ENCODE results near the gene OR5AU1.

The OR5AU1 gene

DNA sequence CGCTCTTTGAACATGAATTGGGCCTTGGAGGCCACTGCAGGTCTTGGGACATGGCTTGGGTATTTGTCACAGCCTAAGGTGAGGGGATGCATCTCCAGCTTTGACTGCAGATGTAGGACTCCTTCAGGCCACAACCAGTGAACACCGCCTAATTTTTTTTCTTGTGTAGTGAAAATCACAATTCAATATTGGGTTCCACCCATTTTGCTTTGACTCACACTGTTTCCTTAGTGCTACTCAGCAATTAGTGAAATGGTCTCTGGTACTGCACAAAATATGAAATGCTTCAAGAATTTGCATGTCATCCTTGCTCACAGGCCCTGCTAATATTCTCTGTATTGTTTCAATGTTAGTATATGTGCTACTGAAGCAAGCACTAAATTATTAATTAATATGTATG, 42.5 kb downstream of the OR5AU1 start:
- TF ChIP-seq, protein P1, sequence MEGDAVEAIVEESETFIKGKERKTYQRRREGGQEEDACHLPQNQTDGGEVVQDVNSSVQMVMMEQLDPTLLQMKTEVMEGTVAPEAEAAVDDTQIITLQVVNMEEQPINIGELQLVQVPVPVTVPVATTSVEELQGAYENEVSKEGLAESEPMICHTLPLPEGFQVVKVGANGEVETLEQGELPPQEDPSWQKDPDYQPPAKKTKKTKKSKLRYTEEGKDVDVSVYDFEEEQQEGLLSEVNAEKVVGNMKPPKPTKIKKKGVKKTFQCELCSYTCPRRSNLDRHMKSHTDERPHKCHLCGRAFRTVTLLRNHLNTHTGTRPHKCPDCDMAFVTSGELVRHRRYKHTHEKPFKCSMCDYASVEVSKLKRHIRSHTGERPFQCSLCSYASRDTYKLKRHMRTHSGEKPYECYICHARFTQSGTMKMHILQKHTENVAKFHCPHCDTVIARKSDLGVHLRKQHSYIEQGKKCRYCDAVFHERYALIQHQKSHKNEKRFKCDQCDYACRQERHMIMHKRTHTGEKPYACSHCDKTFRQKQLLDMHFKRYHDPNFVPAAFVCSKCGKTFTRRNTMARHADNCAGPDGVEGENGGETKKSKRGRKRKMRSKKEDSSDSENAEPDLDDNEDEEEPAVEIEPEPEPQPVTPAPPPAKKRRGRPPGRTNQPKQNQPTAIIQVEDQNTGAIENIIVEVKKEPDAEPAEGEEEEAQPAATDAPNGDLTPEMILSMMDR (IDR thresholded peaks at IDR 0.05; ENCODE audit: low read depth, low read length): no peak
- DNase-seq (ENCODE audit: extremely low read depth, low read depth): no peak

DNA sequence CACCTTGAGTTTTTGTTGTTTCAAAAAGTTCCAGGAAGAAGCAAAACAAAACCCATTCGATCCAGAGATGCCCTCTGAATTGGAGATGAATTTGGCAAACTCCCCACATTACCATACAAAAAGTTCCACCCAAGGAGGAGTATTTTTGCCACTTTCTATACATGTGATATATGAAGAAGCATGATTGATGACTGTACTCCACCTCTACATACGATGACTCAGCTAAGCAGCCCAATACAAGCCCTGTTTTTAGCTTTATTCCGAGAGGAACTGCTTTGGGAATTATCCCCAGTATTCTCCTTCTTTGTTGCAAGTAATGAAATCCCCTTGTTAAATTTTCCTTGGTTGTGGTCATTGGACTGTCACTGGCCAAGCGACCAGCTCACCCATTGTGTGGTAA, 43.6 kb downstream of the OR5AU1 start:
- TF ChIP-seq, protein P1 (IDR thresholded peaks at IDR 0.05; ENCODE audit: low read depth, low read length): no peak
- DNase-seq (ENCODE audit: extremely low read depth, low read depth): no peak

DNA sequence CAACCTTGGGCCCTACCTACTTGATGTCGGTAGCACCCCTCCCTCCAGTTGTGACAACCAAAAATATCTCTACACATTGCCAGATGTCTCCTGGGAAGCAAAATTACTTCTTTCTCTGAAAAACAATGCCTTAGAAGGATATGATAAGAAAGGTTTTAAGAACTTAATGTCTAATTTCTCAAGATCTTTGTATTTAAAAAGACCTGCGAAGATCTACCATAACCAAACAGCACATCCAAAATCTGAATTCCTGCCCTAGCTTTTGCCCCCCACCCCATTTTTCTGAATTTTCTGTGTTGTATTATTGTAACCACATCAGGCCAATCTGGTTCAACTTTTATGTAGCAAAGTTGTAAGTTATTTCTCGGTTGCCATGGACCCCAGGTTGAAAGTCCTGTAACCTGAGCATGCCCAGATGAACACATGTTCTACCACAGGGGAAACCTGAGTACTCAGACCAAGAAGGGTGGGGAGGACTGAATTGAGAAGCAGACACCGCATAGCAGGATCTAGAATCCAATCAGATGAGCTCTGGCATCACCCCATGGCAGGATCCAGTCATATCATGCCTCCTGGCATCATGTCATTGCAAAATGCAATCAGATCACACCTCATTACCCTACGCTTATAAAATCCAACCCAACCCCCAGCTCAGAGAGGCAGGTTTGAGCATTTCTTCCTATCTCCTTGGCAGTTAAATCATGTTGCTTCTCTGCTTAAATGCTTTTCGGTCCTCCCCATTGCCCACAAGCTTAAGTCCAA, 46.3 kb downstream of the OR5AU1 start:
- DNase-seq (ENCODE audit: extremely low read depth, low read depth): no peak
- TF ChIP-seq, protein P1 (IDR thresholded peaks at IDR 0.05; ENCODE audit: low read depth, low read length): no peak

DNA sequence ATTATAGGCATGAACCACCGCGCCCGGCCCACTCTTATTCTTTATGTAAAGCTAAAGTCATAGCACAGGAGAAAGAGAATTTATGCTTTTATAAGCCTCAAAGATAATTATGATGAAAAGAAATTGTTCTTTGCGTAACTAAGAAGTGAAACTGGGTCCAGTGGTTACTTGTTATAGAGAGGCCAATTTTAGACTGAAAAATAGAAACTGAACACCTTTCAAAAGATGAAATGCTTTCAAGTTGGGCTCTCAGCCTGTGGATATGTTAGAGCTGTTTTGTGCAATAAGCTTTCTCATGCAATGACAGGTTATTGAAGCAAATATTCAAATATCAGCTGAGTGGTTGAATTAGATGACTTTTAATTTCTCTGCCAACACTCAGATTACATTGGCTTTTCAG, 47.1 kb downstream of the OR5AU1 start:
- DNase-seq (ENCODE audit: extremely low read depth, low read depth): no peak
- TF ChIP-seq, protein P1 (IDR thresholded peaks at IDR 0.05; ENCODE audit: low read depth, low read length): no peak

DNA sequence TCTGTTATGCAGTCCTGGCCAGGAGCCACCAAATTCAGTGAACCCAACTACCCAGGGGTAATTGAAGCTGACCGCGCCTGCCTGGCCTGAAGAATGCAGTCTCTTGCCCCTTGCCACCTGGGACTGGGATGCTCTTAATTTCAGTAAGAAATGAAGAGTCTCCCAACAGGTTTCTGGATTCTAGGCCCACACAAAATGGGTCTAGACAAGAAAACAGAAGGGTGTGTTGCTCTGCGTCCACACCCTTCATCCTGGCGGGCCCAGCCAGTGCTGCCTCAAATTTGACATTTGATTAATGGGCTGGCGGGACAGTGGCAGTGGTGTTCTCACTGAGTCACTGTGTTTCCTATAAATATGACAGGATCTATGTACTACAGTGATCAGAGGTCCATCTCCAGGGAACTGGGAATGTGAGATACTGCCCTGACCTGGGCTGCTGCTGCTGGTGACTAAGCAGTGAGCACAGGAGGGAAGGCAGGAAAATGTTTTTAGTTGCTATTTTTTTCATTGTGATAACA, 48.5 kb downstream of the OR5AU1 start:
- DNase-seq (ENCODE audit: extremely low read depth, low read depth): no peak

DNA sequence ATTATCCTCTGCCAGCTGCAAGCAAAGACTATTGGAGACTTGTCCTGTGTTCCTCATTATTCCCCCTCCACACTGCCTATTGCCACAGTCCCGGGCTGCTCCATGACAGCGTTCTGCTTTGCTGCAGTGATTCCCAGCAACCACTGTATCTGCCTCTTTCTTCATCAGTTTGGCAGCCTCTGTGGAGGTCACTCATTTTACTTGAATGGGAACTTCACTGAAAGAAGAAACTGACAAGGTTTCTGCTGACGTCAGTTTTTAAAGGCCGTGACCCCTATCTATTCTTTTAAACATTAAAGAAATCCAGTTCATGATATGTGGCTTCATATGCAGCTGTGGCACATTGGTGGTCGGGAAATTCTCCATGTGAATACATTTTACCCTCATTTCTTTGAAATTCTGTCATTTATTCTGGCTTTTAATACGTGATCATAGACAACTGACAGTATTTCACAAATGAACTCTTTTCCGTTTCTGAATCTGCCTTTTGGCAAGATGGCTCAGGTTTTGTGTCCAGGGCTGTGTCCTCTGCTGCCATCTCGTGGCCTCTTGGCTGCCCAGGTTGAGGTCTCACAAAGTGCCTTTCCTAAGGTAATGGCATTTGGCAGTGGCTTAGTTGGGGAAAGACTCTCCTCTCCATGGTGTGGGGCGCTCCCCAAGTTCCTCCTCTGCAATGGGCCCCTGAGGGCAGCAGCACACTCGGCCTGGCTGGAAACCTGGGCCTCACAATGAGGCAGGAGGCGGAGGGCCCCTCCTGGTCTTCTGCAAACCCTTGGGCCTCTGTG, 49.2 kb downstream of the OR5AU1 start:
- DNase-seq (ENCODE audit: extremely low read depth, low read depth): no peak
- TF ChIP-seq, protein P1 (IDR thresholded peaks at IDR 0.05; ENCODE audit: low read depth, low read length): peak; percentile 99

More for the DNA sequence above, 48.5 kb downstream of the OR5AU1 start:
- TF ChIP-seq, protein P1 (IDR thresholded peaks at IDR 0.05; ENCODE audit: low read depth, low read length): no peak

DNA sequence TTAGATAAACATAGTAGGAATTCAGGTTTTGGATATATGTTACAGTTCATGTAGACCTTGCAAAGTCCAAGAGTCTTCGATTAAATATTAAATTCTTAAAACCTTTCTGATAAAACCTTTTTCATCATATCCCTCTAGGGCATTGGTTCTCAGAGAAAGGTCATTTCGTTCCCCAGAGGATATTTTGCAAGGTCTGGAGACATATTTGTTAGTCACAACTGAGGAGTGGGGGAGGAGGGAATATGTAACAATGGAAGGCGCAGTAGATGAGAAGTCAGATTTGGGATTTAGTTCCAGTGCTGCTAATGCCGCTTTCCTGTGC, 49.7 kb downstream of the OR5AU1 start:
- no peak for DNase-seq (ENCODE audit: extremely low read depth, low read depth)
- TF ChIP-seq, protein P1 (IDR thresholded peaks at IDR 0.05; ENCODE audit: low read depth, low read length): no peak

Data from AG09319 (cell line).